Measurements from ENCODE around the gene CEP135.

GRCh38 chr4:55951191-55951922, 2.6 kb downstream of the CEP135 start:
- TF ChIP-seq POLR2A (IDR thresholded peaks at IDR 0.05; ENCODE audit: low read depth, low read length) (no peak), TAF1 (IDR thresholded peaks at IDR 0.05; ENCODE audit: low read depth, low read length) (no peak), POLR2AphosphoS5 (IDR thresholded peaks at IDR 0.05; ENCODE audit: low read depth, low read length) (no peak), POU2F2 (IDR thresholded peaks at IDR 0.05; ENCODE audit: low read depth, low read length) (no peak)
